GM19372 (cell line): ENCODE measurements around the gene ASXL1.
"Not testable (repeated sequence)": the region's sequence is repeated elsewhere in the genome, so short reads cannot be mapped to it uniquely, and the experiment has no call there.

ENCODE experiments used
- ATAC-seq: cut with Tn5 transposase; IDR thresholded peaks from one replicate; pipeline ENCODE4 v1.9.1; 2021; ENCODE audit warnings: mild to moderate bottlenecking, low read depth, moderate library complexity; ENCODE audit not compliant: unreplicated experiment

ASXL1 gene

DNA sequence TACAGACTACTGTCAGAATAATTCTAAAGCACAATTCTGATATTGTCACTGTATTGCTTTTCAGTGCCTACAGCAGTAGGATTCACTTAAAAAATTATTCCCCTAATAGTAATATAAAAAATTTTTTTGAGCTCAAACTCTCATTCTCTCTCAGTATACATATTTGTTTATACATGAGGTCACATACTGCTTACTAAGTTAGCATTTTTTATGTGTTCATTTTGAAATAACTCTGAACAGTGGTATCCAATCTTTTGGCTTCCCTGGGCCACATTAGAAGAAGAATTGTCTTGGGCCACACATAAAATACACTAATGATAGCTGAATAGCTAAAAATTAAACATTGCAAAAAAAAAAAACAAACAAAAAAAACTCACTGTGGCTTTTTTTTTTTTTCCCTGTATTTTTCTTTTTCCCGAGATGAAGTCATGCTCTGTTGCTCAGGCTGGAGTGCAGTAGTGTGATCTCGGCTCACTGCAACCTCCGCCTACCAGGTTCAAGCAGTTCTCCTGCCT is 38.6 kb downstream of the ASXL1 start:
- no peak for ATAC-seq

GRCh38 chr20:32397567-32398084 is 39.5 kb downstream of the ASXL1 start:
- no peak for ATAC-seq

GRCh38 chr20:32400476-32400875 is 42.3 kb downstream of the ASXL1 start:
- no peak for ATAC-seq

- ATAC-seq = no peak
These were observed 45.9 kb downstream of the ASXL1 start for GRCh38 chr20:32404017-32404416.

GRCh38 chr20:32406701-32407100 is 48.6 kb downstream of the ASXL1 start:
- no peak for ATAC-seq

DNA sequence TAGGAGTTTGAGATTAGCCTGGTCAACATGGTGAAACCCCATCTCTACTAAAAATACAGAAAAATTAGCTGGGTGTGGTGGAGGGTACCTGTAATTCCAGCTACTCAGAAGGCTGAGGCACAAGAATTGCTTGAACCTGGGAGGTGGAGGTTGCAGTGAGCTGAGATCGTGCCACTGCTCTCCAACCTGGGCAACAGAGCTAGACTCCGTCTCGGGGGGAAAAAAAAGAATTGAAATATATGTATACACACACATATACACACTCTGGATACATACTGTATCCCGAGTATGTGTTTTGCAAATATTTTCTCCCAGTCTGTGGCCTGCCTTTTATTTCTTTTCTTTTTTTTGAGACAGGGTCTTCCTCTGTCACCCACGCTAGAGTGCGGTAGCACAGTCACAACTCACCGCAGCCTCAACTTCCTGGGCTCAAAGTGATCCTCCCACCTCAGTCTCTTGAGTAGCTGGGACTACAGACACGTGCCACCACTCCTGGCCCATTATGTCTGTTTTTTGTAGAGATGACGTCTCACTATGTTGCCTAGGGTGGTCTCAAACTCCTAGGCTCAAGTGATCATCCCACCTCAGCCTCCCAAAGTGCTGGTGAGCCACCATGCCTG is 49.1 kb downstream of the ASXL1 start:
- ATAC-seq = not testable (repeated sequence)

- no peak for ATAC-seq
These were observed 54.0 kb downstream of the ASXL1 start for GRCh38 chr20:32411955-32412706.

DNA sequence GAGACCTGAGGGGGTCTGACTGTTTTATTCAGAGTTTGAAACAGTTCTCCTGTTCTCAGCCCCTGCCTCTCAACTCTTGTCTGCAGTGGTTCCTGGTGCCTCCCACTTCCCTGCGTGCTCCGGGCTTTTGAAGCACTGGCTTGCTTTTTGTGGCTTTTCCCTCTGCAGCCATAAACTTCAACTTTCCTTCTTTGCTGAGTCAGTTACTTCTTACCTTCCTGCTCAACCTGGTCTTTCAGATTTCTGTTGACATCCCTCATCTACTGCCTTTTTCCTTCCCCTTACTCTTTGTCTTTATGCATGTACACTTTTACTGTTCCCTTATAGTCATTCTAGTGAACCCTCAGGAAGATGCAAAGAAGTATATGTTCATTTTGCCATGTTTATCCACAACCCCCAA is 57.4 kb downstream of the ASXL1 start:
- no peak for ATAC-seq

GRCh38 chr20:32416206-32416605 is 58.1 kb downstream of the ASXL1 start:
- ATAC-seq = no peak

- ATAC-seq = no peak
These were observed 60.2 kb downstream of the ASXL1 start for GRCh38 chr20:32418376-32418775.

DNA sequence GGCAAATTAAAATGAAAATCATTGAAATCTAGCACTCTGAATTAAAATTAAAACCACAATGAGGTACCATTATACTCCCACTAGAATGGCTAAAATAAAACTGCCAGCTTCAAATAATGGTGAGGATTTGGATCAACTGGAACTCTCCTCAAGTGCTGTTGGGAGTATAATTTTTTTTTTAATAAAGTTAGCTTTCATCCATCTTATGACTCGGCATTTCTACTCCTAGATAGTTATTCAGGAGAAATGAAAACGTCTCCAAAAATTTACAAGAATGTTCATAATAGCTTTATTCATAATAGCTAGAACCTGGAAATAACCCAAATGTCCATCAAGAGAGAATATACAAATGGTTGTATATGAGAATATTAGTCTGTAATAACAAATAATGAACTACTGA is 63.2 kb downstream of the ASXL1 start:
- ATAC-seq = no peak

DNA sequence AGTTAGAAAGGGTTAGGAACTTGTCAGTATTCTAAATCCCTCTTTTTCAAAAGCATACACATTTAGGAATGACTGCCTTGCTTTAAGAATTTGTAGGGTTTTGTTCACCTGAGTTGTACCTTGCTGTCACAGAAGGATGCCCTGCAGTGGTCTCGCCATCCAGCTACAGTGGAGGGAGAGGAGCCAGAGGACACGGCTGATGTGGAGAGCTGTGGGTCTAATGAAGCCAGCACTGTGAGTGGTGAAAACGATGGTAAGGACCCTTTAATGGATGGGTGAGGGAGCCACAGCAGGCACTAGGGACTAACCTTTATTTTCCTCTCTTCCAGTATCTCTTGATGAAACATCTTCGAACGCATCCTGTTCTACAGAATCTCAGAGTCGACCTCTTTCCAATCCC is 69.9 kb downstream of the ASXL1 start:
- no peak for ATAC-seq

DNA sequence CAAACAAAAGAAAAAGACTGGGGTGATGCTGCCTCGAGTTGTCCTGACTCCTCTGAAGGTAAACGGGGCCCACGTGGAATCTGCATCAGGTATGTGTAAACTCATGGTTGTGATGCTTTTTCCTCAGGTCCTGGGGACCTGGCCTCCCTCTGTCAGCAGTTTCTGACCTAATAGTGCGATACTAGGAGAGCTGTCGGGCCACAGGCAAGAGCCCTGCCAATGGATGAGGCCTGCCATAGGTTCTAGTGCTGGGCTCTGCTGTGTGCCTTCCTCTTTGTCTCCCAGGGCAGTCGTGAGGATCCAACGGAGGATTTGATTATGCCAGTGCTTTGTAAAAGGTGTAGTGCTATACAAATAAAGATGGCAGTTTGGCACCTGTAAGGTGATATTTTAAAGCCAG is 71.2 kb downstream of the ASXL1 start:
- ATAC-seq = no peak

DNA sequence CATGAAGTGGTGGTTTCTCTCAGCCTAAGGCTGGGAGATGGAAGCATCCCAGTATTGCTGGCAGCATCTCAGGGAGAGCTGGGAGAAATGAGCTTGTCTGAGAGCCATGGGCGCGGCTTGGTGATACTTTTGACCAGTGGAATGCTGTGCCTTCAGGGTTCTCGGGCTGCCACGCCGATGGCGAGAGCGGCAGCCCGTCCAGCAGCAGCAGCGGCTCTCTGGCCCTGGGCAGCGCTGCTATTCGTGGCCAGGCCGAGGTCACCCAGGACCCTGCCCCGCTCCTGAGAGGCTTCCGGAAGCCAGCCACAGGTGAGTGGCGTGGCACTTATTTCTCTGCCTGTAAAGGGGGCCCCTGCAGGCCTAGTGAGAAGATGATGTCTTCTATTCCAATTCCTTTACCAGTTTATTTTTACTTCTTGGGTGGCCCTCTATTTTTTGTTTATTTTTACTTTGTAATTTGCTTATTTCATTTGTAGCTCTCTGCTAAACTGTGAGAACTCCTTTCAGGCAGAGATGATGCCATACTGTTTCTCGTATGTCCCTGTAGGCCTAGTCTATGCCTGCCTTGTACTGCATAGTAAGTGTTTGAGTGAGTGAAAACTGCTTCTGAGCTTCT is 71.7 kb downstream of the ASXL1 start:
- ATAC-seq = no peak

- no peak for ATAC-seq
These were observed 73.3 kb downstream of the ASXL1 start for GRCh38 chr20:32431457-32431856.

- no peak for ATAC-seq
These were observed 74.1 kb downstream of the ASXL1 start for GRCh38 chr20:32432277-32432676.

GRCh38 chr20:32433311-32434021 is 75.3 kb downstream of the ASXL1 start:
- ATAC-seq = no peak

- no peak for ATAC-seq
These were observed 76.3 kb downstream of the ASXL1 start for GRCh38 chr20:32434434-32434833.

DNA sequence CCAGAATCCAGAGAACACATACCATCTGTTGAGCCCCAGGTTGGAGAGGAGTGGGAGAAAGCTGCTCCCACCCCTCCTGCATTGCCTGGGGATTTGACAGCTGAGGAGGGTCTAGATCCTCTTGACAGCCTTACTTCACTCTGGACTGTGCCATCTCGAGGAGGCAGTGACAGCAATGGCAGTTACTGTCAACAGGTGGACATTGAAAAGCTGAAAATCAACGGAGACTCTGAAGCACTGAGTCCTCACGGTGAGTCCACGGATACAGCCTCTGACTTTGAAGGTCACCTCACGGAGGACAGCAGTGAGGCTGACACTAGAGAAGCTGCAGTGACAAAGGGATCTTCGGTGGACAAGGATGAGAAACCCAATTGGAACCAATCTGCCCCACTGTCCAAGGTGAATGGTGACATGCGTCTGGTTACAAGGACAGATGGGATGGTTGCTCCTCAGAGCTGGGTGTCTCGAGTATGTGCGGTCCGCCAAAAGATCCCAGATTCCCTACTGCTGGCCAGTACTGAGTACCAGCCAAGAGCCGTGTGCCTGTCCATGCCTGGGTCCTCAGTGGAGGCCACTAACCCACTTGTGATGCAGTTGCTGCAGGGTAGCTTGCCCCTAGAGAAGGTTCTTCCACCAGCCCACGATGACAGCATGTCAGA is 77.4 kb downstream of the ASXL1 start:
- ATAC-seq = no peak

- no peak for ATAC-seq
These were observed 78.2 kb downstream of the ASXL1 start for GRCh38 chr20:32436142-32436861.
